Right lobe of liver (tissue), 6 donors: ENCODE measurements around the gene NDUFAF2. TPM values are rescaled to one million over a fixed set of nuclear protein-coding genes. Genes with fewer than 3 reads are reported as not detected.
A peak's percentile ranks its signal among the peaks of the same experiment; 100 is the strongest.
"Not testable (repeated sequence)": the region's sequence is repeated elsewhere in the genome, so short reads cannot be mapped to it uniquely, and the experiment has no call there.

Source experiments
- ATAC-seq, 4 donors: fragments of 200-7000 bp; cut with Tn5 transposase; one replicate each; pipeline ENCODE4 v1.9.1; 2020; ENCODE audit warnings: mild to moderate bottlenecking in 4 of 4, moderate library complexity in 4 of 4
- DNase-seq, 3 donors: peaks; one replicate each; pipeline ENCODE4 v3.0.0-alpha.2; 2020
- H3K27ac ChIP-seq, 3 donors: fragments of 200-600 bp; one replicate each; pipeline ENCODE4 v1.8.0; 2022
- H3K27me3 ChIP-seq, 2 donors: fragments of 200-600 bp; one replicate each; pipeline ENCODE4 v1.8.0; 2022
- H3K36me3 ChIP-seq, 4 donors: fragments of 200-600 bp; sonication (generic) in 1 of 4; one replicate each; pipeline versions ENCODE4 v1.5.1 to v1.8.0; 2017 to 2022; ENCODE audit warnings: control low read depth in 1 of 4
- H3K4me1 ChIP-seq, 4 donors: fragments of 200-600 bp; sonication (generic) in 1 of 4; one replicate each; pipeline versions ENCODE4 v1.5.1 to v1.8.0; 2017 to 2022; ENCODE audit warnings: control low read depth in 1 of 4
- H3K4me3 ChIP-seq, 3 donors: fragments of 200-600 bp; one replicate each; pipeline ENCODE4 v1.8.0; 2022
- H3K9me3 ChIP-seq, 4 donors: fragments of 200-600 bp; sonication (generic) in 1 of 4; one replicate each; pipeline versions ENCODE4 v1.5.1 to v1.8.0; 2017 to 2022; ENCODE audit warnings: control low read depth in 1 of 4
- CTCF ChIP-seq, 4 donors: fragments of 200-600 bp in 3 of 4; fragments of 450-650 bp in 1 of 4; IDR thresholded peaks; one replicate each; pipeline versions ENCODE4 v1.5.1 to v1.8.0; 2016 to 2022; ENCODE audit warnings: antibody characterized with exemption in 4 of 4, mild to moderate bottlenecking in 2 of 4
- POLR2A ChIP-seq: fragments of 450-650 bp; IDR thresholded peaks from one replicate; pipeline ENCODE4 v1.6.1; 2017; ENCODE audit warnings: antibody characterized with exemption, mild to moderate bottlenecking
- WGBS: methylation state at CpG from one replicate; pipeline ENCODE4 v1.1.6; 2018; ENCODE audit warnings: low coverage, low lambda C conversion rate; ENCODE audit not compliant: insufficient coverage; ENCODE audit errors: missing lambda C conversion rate; 5-methylcytosine and 5-hydroxymethylcytosine counted together
- intact Hi-C, 2 donors: fragments of 100-400 bp; cut with DNase I; formaldehyde crosslinking; loops; one replicate each; pipeline versions ENCODE4 v1.11.2 to v1.14.1; 2022
- total RNA-seq, 6 experiments: library from RNA; depleted of rRNA in 2 of 6; stranded (reverse); fragments of >200 nt in 2 of 6; fragmentation: NEBNext Ultra II Directional in 3 of 6; extraction: Animal tissue kit (Norgen Biotek cat#: 25700) in 3 of 6; gene quantifications; one replicate each; pipeline versions ENCODE4 v1.1.0 to v1.2.4, GENCODE V29; 2016 to 2023
- donor health status: DM: no; HTN: yes; CAD: no.
- donor health status: DM: no; HTN: no; CAD: no.
- donor health status: DM: no; HTN: no; CAD: no.
- donor health status: DM: no; HTN: yes; CAD: no.
- donor health status: DM: no; HTN: yes; CAD: no.

The NDUFAF2 gene
- total RNA-seq, 6 experiments from 2014 or later: 8.4 to 30.1 (median 11.8) TPM

- TF ChIP-seq CTCF (IDR thresholded peaks at IDR 0.05) (no peak), POLR2A (no peak)
- intact Hi-C loops: no loop called here
- 100% methylated on average over 1 of the region's 1 CpG for WGBS
- no peaks in the 10 kb centered on the region for H3K9me3 ChIP-seq
- no peak overlapping the region for H3K4me3 ChIP-seq
- ATAC-seq: no peak
- H3K27me3 ChIP-seq: no peaks in the 10 kb centered on the region
- H3K27ac ChIP-seq: no peak overlapping the region
- DNase-seq: no peak
- no peaks in the 10 kb centered on the region for H3K4me1 ChIP-seq
- no peaks in the 10 kb centered on the region for H3K36me3 ChIP-seq
These were observed 238.5 kb downstream of the NDUFAF2 start for GRCh38 chr5:61183538-61183937.

GRCh38 chr5:61184708-61185107 lies 239.7 kb downstream of the NDUFAF2 start:
- intact Hi-C loops: no loop called here
- no peak for DNase-seq
- no peaks in the 10 kb centered on the region for H3K9me3 ChIP-seq
- H3K27me3 ChIP-seq: no peaks in the 10 kb centered on the region
- no peak overlapping the region for H3K4me3 ChIP-seq
- peak in 2 of 4 donors; percentile 21 to 63 for ATAC-seq
- no peak overlapping the region for H3K27ac ChIP-seq
- H3K36me3 ChIP-seq: no peaks in the 10 kb centered on the region
- no peak for TF ChIP-seq CTCF (IDR thresholded peaks at IDR 0.05)
- no peak for TF ChIP-seq POLR2A
- no peaks in the 10 kb centered on the region for H3K4me1 ChIP-seq
- 88% methylated on average over 2 of the region's 2 CpGs for WGBS

GRCh38 chr5:61186634-61187033 lies 241.6 kb downstream of the NDUFAF2 start:
- 77% methylated on average over 2 of the region's 2 CpGs for WGBS
- Histone ChIP-seq H3K27me3 (no peaks in the 10 kb centered on the region), H3K27ac (no peak overlapping the region), H3K4me3 (no peak overlapping the region), H3K36me3 (no peaks in the 10 kb centered on the region), H3K9me3 (no peaks in the 10 kb centered on the region), H3K4me1 (no peaks in the 10 kb centered on the region)
- no peak for ATAC-seq
- DNase-seq: no peak
- TF ChIP-seq CTCF (IDR thresholded peaks at IDR 0.05): no peak
- TF ChIP-seq POLR2A: no peak
- intact Hi-C loops: no loop called here

DNA sequence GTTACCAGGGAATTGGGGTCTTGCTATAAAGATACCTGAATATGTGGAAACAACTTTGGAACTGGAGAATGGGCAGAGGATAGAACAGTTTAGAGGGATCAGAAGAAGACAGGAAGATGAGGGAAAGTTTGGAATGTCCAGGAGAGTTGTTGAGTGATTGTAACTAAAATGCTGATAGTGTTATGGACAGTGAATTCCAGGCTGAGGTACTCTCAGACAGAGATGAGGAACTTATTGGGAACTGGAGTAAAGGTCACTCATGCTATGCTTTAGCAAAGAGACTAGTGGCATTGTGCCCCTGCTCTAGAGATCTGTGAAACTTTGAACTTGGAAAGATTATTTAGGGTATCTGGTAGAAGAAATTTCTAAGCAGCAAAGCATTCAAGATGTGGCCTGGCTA lies 242.3 kb downstream of the NDUFAF2 start:
- H3K27me3 ChIP-seq, intact Hi-C loops, H3K36me3 ChIP-seq, DNase-seq, H3K27ac ChIP-seq, H3K9me3 ChIP-seq, H3K4me3 ChIP-seq, H3K4me1 ChIP-seq, ATAC-seq: not testable (repeated sequence)

GRCh38 chr5:61187826-61188225 lies 242.8 kb downstream of the NDUFAF2 start:
- H3K27me3 ChIP-seq, DNase-seq, H3K4me3 ChIP-seq, H3K4me1 ChIP-seq, H3K9me3 ChIP-seq, intact Hi-C loops, ATAC-seq, H3K27ac ChIP-seq, H3K36me3 ChIP-seq: not testable (repeated sequence)
- no CpG with 5 or more reads among the region's 2 CpGs for WGBS

GRCh38 chr5:61198606-61199005 lies 253.6 kb downstream of the NDUFAF2 start:
- no peak for TF ChIP-seq POLR2A
- TF ChIP-seq CTCF (IDR thresholded peaks at IDR 0.05): no peak
- Histone ChIP-seq H3K27me3 (no peaks in the 10 kb centered on the region), H3K4me3 (no peak overlapping the region), H3K36me3 (no peaks in the 10 kb centered on the region), H3K4me1 (no peaks in the 10 kb centered on the region), H3K9me3 (no peaks in the 10 kb centered on the region), H3K27ac (no peak overlapping the region)
- no peak for ATAC-seq
- 100% methylated on average over 2 of the region's 2 CpGs for WGBS
- no peak for DNase-seq
- intact Hi-C loops: no loop called here
